Measurements from ENCODE around the gene MAB21L1. TPM values are rescaled to one million over a fixed set of nuclear protein-coding genes. Genes with fewer than 3 reads are reported as not detected.

The MAB21L1 gene
- total and polyA plus RNA-seq, 2 donors (not counting 3 experiments of a cell fraction or from before 2014, with no cell fraction given) = 0.03 TPM; not detected in 1

DNA sequence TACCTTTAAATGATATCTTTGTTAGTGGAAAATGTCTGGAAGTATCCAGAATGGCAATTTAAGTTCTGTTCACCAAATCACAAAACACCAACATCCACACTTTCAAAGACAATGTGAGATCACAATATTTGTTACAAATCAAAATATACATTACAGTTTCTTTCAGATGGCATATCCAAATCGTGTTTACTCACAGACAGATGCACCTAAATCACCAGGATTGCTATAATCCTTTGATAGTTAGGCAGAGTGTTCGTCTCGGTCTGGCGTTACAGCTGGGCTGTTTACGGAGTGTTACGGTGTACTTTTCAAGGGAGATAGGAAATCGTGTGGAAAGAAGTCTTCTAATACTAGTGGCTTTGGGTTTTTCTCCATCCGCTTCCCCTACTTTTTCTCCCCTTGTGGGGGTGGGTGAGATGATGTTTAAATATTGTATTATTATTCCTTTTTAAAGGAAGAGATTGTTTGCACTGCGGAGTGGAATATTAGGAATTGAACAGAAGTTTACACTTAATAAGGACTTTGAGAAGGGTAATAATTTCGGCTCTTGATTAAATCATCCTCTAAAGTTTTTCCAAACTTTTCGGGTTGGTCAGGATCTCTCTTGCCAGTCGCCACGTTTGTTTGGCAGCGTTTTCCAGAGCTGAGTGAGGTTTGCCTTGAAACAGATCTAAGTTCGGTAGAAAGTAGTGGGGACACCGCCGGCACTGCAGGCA, 1.8 kb downstream of the MAB21L1 start:
- H3K4me2 ChIP-seq (ENCODE audit: insufficient read depth, low read length) = peak overlapping the region; percentile 71
- dilution Hi-C loops (cut with MboI; ENCODE audit: extremely low pct_ligation_motif_present, low sequenced_read_pairs) (no loop called here), intact Hi-C loops (cut with micrococcal nuclease) (loop anchor here (2.0 to 10.0 kb wide), 3 partner anchors 82 to 537 kb away; no protein-coding TSS in a partner anchor)
- TF ChIP-seq JUN (IDR thresholded peaks at IDR 0.05; ENCODE audit: borderline replicate concordance, insufficient read depth, insufficient read length, low read depth) = no peak
- no peak for TF ChIP-seq GATA2 (IDR thresholded peaks at IDR 0.05; ENCODE audit: insufficient read depth, insufficient read length, low read depth, low read length)
- no peak for TF ChIP-seq POLR2A (IDR thresholded peaks at IDR 0.05; ENCODE audit: low read depth, low read length)
- TF ChIP-seq EZH2 (IDR thresholded peaks at IDR 0.05; ENCODE audit: borderline replicate concordance, low read depth, low read length, severe bottlenecking) = no peak
- TF ChIP-seq MAX (IDR thresholded peaks at IDR 0.05; ENCODE audit: insufficient read depth, insufficient read length) = no peak
- no peak for TF ChIP-seq POLR2AphosphoS5 (IDR thresholded peaks at IDR 0.05; ENCODE audit: insufficient read depth, low read depth, low read length)
- no peak for TF ChIP-seq FOS (IDR thresholded peaks at IDR 0.05; ENCODE audit: borderline replicate concordance, insufficient read depth, low read length)
- TF ChIP-seq, protein P1, sequence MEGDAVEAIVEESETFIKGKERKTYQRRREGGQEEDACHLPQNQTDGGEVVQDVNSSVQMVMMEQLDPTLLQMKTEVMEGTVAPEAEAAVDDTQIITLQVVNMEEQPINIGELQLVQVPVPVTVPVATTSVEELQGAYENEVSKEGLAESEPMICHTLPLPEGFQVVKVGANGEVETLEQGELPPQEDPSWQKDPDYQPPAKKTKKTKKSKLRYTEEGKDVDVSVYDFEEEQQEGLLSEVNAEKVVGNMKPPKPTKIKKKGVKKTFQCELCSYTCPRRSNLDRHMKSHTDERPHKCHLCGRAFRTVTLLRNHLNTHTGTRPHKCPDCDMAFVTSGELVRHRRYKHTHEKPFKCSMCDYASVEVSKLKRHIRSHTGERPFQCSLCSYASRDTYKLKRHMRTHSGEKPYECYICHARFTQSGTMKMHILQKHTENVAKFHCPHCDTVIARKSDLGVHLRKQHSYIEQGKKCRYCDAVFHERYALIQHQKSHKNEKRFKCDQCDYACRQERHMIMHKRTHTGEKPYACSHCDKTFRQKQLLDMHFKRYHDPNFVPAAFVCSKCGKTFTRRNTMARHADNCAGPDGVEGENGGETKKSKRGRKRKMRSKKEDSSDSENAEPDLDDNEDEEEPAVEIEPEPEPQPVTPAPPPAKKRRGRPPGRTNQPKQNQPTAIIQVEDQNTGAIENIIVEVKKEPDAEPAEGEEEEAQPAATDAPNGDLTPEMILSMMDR (IDR thresholded peaks at IDR 0.05; ENCODE audit: extremely low read depth in 1 of 2, insufficient read depth in 1 of 2, low read depth in 1 of 2, low read length in 2 of 2) = no peak
- no peak for TF ChIP-seq MYC (IDR thresholded peaks at IDR 0.05; ENCODE audit: low read depth, low read length)
- FAIRE-seq (peak; percentile 18), DNase-seq (ENCODE audit: low read depth, low spot score) (no peak)
- H3K79me2 ChIP-seq (ENCODE audit: control insufficient read depth, insufficient read depth, low read length) = no peaks in the 10 kb centered on the region
- H3K4me3 ChIP-seq (replicated peaks in 1 of 3; ENCODE audit: insufficient read depth in 1 of 3, low read depth in 1 of 3, low read length in 3 of 3) = peak overlapping the region in 2 of 3 experiments; percentile 58 to 63
- H3K9me1 ChIP-seq (replicated peaks; ENCODE audit: control insufficient read depth, extremely low read depth, insufficient read depth, low read length) = no peaks in the 10 kb centered on the region
- H4K20me1 ChIP-seq (replicated peaks; ENCODE audit: control insufficient read depth, extremely low read depth, insufficient read depth, low read length) = no peaks in the 10 kb centered on the region
- CTCF ChIA-PET = no interaction called here
- H3K36me3 ChIP-seq (ENCODE audit: control insufficient read depth in 2 of 2, extremely low read depth in 1 of 2, insufficient read depth in 2 of 2, low read length in 2 of 2) = no peaks in the 10 kb centered on the region
- no peak overlapping the region for H2AFZ ChIP-seq (ENCODE audit: low read depth, low read length)
- H3K9me3 ChIP-seq (replicated peaks; ENCODE audit: control insufficient read depth, insufficient read depth, low read length) = no peaks in the 10 kb centered on the region
- POLR2A ChIA-PET = no interaction called here
- no peak overlapping the region for H3K27ac ChIP-seq (ENCODE audit: insufficient read depth, low read depth, low read length)
- BruUV-seq (replicated peaks) = no TSS peak
- H3K4me1 ChIP-seq (ENCODE audit: control insufficient read depth, extremely low read depth, insufficient read depth, low read length) = peaks cover 4% of the 10 kb centered on the region
- no peak overlapping the region for H3K9ac ChIP-seq (replicated peaks; ENCODE audit: extremely low read depth, insufficient read depth, low read length)
- H3K27me3 ChIP-seq (ENCODE audit: control insufficient read depth in 2 of 2, insufficient read depth in 2 of 2, low read length in 2 of 2) = no peaks in the 10 kb centered on the region

Measured in endothelial cell of umbilical vein (primary cell).